Sigmoid colon (tissue), 4 donors: ENCODE measurements around the gene PIP4K2C.

ENCODE experiments used
- CTCF ChIP-seq, 4 experiments: fragments of 450-650 bp in 3 of 4; fragments of 200-600 bp in 1 of 4; IDR thresholded peaks; one replicate each; pipeline ENCODE4 v1.5.1; 2016 to 2019; ENCODE audit warnings: antibody characterized with exemption in 4 of 4, mild to moderate bottlenecking in 3 of 4, moderate library complexity in 2 of 4
- EP300 ChIP-seq, 4 donors: sonication (generic); formaldehyde crosslinking; IDR thresholded peaks; one replicate each; pipeline ENCODE4 v1.6.1; 2017; ENCODE audit warnings: antibody characterized with exemption in 4 of 4
- POLR2A ChIP-seq, 2 donors: fragments of 450-650 bp; IDR thresholded peaks; one replicate each; pipeline ENCODE4 v1.6.1; 2016; ENCODE audit warnings: antibody characterized with exemption in 2 of 2, mild to moderate bottlenecking in 2 of 2, moderate library complexity in 2 of 2
- POLR2AphosphoS5 ChIP-seq, 4 donors: sonication (generic); formaldehyde crosslinking; IDR thresholded peaks; one replicate each; pipeline ENCODE4 v1.6.1; 2017; ENCODE audit warnings: antibody characterized with exemption in 4 of 4

DNA sequence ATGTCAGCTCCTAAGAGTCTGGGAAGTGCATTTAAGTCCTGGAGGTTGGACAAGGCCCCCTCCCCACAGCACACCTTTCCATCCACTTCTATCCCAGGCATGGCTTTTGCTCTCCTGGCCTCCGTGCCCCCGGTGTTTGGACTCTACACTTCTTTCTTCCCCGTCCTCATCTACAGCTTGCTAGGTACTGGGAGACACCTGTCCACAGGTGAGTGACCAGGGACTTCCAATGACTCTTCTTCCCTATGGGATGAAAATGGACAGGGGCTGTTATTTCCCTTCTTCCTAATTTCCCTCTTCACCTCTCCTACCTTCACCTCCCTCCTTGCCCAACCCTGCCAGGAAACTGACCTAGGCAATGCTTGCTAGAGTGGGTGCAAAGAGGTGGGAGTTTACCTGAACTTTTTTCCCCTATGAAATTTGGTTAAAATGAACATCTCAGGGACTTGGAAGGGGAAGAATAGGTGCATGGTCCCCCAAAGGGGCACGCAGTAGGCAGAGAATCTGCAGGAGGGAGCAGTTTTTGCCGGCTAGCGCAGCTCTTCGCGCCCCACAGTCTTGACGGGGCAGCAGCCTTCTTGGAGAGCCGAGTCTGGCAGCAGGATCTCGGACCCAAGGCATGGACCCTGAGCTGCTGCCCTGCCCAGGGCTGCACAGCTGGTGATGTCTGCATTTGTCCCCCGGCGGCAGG, 29.4 kb downstream of the PIP4K2C start:
- TF ChIP-seq POLR2A (IDR thresholded peaks at IDR 0.05) (no peak), CTCF (IDR thresholded peaks at IDR 0.05) (no peak), EP300 (IDR thresholded peaks at IDR 0.05) (no peak), POLR2AphosphoS5 (IDR thresholded peaks at IDR 0.05) (no peak)
